ENCODE results near the gene WDR5.

The WDR5 gene

GRCh38 chr9:134144801-134145200 is 8.9 kb downstream of the WDR5 start:
- no peak overlapping the region for H3K4me3 ChIP-seq (ENCODE audit: low read depth, low read length)
- no peak for TF ChIP-seq CTCF (IDR thresholded peaks at IDR 0.05; ENCODE audit: borderline replicate concordance, insufficient read depth, low read depth, low read length)

- TF ChIP-seq CTCF (IDR thresholded peaks at IDR 0.05; ENCODE audit: borderline replicate concordance, insufficient read depth, low read depth, low read length) = no peak
- no peak overlapping the region for H3K4me3 ChIP-seq (ENCODE audit: low read depth, low read length)
Measured at GRCh38 chr9:134145262-134145661, 9.4 kb downstream of the WDR5 start.

- TF ChIP-seq CTCF (IDR thresholded peaks at IDR 0.05; ENCODE audit: borderline replicate concordance, insufficient read depth, low read depth, low read length) = no peak
- H3K4me3 ChIP-seq (ENCODE audit: low read depth, low read length) = no peak overlapping the region
Measured at GRCh38 chr9:134146774-134147493, 11.1 kb downstream of the WDR5 start.

- TF ChIP-seq CTCF (IDR thresholded peaks at IDR 0.05; ENCODE audit: borderline replicate concordance, insufficient read depth, low read depth, low read length) = no peak
- no peak overlapping the region for H3K4me3 ChIP-seq (ENCODE audit: low read depth, low read length)
Measured at GRCh38 chr9:134149380-134149779, 13.5 kb downstream of the WDR5 start.

- no peak overlapping the region for H3K4me3 ChIP-seq (ENCODE audit: low read depth, low read length)
- no peak for TF ChIP-seq CTCF (IDR thresholded peaks at IDR 0.05; ENCODE audit: borderline replicate concordance, insufficient read depth, low read depth, low read length)
Measured at GRCh38 chr9:134150557-134151214, 14.8 kb downstream of the WDR5 start.

- no peak overlapping the region for H3K4me3 ChIP-seq (ENCODE audit: low read depth, low read length)
- TF ChIP-seq CTCF (IDR thresholded peaks at IDR 0.05; ENCODE audit: borderline replicate concordance, insufficient read depth, low read depth, low read length) = no peak
Measured at GRCh38 chr9:134152022-134152448, 16.2 kb downstream of the WDR5 start.

- no peak overlapping the region for H3K4me3 ChIP-seq (ENCODE audit: low read depth, low read length)
- TF ChIP-seq CTCF (IDR thresholded peaks at IDR 0.05; ENCODE audit: borderline replicate concordance, insufficient read depth, low read depth, low read length) = no peak
Measured at GRCh38 chr9:134152488-134152887, 16.6 kb downstream of the WDR5 start.
